NCI-H1436 treated with DMSO at 0.1 percent for 48 hours (cell line): ENCODE data around the gene TARS1.
"Not testable (repeated sequence)": the region's sequence is repeated elsewhere in the genome, so short reads cannot be mapped to it uniquely, and the experiment has no call there.

Source experiments
- DNase-seq: peaks from one replicate; lab custom pipeline; 2025; lab: John Stamatoyannopoulos, UW

TARS1 gene

DNA sequence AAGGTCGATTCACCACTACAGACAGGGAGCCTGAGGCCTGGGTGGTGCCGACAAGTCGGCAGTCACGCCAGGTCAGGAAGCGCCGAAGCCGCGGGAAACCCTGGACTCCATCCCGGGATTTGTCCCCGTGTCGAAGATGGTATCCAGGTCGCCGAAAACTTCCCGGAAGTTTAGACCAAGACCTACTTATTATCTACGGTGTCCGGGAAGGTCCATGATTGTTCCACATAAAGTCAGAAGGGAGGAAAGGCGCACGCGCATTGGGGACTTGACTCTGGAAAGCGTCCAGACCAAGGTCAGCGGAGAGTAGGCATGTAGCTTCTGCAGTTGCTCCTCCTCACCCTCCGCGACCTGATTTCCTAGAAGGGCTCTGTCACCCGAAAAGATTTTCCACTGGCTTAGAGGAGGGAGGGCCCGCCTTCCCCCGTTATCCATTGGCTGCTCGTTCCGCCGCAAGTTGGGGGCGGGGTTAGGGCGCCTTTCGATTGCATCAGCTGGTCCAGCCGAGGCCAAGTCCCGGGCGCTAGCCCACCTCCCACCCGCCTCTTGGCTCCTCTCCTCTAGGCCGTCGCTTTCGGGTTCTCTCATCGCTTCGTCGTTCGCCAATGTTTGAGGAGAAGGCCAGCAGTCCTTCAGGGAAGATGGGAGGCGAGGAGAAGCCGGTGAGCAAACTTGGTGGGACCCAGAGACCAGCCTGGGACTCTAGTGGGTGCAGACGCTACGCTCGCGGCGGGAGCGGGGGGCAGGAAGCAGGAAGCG lies at the start of gene TARS1:
Gene TARS1 (plus strand): TSS at position 484 of the 759 bp plus-strand sequence. CDS start 122 bp downstream, at position 606.
- DNase-seq, result peak; percentile 97

DNA sequence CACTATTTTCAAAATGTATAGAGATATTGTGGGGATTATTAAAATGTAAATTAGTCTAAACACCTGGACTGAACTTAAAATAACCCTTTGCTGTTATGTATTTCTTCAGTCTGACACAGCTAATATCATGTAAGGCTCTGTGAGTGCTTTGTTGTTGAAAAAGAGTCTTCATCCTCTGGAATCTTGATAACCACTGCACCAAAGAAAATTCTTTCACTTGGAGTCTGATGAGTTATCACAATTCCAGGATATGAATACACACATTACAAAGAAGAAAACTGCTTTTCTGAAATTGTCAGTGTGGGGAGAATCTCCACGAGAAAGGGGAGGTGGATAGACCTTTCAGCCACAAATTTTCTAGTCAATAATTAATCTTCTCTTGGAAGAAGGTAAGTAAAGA lies 42.3 kb upstream of the TARS1 start:
- no peak for DNase-seq

GRCh38 chr5:33400675-33401074 lies 40.1 kb upstream of the TARS1 start:
- no peak for DNase-seq

DNA sequence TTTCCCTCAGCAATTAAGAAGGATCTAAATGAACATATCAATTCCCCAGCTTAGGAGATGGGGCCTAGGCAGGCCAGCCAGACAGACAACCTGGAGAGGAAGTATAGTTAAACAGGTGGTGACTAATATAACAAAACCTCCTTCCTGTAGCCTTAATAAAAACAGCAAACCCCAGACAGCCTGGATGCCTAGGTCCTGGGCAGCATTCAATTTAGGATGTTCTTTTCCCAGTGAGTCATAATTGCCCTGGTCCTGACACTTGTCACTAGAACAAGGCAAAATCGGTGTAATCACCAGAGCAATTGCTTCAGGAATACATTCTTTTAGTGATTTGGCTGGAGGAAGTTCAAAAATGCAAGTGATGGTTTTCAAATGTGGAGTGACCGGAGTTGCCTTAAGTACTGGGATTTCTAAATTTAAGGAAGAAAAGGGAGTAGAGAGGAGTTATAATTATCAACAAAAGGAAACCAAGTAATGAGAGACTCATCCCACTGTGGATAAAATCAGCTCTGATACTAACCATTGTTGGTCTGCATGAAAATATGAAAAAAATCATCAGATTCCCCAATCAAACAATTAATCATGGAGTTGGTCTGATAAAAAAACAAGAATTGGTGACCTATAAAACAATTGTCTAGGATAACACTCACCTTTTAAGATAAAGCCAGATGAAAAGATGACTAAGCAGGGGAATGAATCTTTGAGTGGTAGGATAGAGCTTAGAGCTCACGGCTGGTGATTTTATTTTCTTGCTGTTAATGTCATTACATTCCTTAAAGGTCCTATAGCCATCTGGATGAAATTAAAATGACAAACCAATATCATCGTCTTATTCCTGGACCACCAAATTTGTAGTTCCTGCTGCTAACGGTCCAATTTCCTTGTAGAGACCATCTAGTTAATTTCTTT lies 39.0 kb upstream of the TARS1 start:
- no peak for DNase-seq

- DNase-seq, result no peak
Observed at GRCh38 chr5:33403187-33403586, 37.6 kb upstream of the TARS1 start.

DNA sequence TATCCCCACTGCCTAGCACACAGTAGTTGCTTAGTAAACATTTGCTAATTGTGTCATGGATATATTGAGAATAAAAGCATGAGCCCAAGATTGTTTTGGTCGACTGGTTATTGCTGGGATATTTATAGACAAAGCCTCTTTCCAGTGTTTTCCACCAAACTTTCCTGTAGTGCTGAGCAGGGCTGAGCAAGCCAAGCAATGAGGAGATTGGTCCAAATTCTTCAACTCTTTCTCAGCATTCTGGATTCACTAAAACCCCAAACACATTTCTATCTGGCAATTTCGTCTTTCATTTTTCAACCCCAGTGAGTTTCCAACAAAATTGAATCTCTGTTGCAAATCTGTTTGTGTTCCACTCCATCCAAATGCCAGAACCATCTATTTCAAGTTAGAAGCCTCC lies 31.9 kb upstream of the TARS1 start:
- DNase-seq, result no peak

DNA sequence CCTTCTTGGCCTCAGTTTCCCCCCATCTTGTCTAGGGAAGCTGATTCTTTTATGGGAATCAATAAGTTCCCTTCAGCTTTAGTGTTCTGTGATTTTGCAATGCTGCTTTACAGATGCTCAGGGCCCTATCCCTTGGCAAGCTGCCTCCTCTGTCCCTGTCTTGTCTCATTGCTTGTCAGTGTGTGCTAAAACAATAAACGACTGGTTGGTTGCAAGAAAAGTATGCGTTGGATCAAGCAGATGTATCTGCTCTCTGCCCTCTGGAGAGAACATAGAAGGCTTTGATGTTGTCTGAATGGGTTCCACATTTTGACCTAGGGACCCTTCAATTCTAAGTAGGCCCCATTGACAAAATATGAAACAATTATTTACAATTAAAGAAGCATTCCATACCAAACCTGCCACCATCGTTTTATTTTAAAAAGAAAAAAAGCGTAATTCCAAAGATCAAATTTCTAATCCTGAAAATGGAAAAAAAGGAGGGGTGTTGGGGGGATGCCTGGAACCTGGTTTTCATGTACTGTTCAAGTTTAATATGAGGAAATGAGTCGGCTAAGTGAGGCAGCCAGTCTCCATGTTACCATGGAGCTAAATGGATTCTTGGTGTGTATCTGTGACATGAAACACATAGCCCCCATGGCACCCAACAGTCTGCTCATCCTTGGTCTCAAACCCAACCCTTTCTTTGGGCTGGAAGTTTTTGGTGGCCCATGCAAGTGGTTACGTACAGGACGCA lies 31.2 kb upstream of the TARS1 start:
- DNase-seq, result no peak

- DNase-seq, result no peak
Observed at GRCh38 chr5:33410221-33410620, 30.5 kb upstream of the TARS1 start.

DNA sequence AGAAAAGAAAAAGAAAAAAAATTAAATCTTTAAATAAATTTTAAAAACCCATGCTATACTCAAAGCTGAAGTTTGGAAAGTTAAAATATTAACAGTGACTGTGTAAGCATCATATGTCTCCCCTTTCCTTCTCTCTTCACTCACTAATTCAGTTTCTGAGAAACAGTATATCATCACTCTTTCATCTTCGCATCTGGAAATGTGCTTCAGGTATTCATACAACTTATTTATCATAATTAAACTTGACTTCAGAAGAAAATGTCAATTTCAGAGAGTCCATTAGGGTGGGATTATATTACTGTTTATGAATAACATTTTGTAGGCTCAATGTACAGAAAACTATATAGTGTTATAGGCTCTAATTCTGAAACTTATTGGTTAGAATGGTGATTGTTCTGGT lies 29.3 kb upstream of the TARS1 start:
- DNase-seq, result no peak

DNA sequence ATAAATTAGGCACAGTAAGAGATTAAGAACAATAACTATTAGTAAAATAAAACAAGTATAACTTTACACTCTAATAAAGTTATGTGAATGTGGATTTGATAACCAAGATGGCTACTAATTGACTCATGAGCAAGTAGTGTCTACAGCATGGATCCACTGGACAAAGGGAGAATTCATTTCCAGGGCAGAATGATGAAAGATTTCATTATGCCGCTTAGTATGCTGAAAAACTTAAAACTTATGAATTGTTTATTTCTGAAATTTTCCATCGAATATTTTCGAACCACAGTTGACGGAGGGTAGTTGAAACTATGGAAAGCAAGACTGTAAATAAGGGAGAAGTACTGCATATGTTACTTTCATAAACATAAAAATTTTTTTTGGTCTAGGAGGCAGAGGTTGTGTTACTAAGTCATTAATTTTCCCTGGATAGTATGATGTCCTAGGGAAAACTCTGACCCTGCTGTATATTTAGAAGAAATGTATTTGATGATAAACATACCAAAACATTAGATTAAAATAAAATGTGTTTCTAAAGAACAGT lies 24.9 kb upstream of the TARS1 start:
- no peak for DNase-seq

DNA sequence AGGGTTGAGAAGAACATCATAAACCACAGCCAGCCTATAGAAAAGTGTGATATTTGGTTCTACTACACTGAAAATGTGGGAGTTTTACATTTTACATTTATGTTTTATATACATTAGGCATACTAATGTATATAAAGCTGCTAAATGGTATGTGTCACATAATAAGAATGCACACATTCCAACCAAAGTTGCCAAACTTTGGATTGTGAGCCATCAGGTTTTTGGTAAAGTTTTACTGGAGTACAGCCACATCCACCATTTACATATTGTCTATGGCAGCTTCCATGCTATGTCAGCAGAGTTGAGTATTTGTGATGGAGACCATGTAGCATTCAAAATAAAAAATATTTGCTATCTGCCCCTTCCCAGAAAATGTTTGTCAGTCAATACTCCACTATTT lies 23.1 kb upstream of the TARS1 start:
- DNase-seq, result no peak

DNA sequence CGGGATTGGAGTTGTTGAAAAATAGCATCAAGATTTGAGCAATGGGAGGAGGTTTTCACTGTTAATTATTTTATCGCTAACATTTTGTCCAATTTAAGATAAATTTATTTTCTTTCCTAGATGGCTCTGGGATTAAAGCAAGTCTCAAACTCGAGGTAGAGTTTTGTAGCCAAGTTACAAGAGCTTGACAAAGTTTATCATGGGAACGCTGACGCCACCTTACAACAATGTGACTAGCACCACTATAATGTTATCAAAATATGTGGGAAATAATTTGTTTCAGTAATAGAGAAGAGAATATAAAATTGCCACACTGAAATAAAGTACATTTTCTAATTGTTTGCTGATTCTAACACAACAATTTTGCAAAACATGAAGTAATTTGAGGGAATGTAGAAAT lies 19.8 kb upstream of the TARS1 start:
- no peak for DNase-seq

- DNase-seq, result no peak
Observed at GRCh38 chr5:33422191-33422590, 18.6 kb upstream of the TARS1 start.

DNA sequence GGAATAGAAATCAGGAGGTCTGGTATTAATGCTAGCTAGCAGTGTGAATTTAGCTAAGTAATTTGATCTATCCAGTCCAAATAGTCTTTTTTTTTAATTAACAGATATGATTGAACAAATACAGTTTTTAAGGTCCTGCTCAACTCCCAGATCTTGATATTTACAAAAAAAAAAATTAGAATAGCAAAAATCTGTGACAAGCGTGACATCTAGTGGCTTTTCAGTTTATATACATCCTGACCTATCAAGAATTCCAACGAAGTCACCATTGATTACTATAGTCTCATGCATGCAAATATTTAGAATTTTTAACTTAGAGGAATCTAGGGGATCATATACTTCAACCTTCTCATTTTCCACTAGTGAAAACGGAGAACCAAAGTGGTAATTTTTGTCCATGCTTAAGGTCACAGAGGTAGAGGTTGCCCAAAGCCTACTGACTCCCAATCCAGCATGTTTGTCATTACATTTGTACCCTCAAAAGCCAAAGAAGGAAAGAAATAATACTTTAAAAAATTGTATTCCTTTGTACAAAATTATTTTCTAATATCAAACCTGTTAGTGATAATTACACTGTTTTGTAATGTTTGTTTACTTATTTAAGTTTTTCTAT lies 17.6 kb upstream of the TARS1 start:
- DNase-seq, result no peak

- no peak for DNase-seq
Observed at GRCh38 chr5:33425314-33425713, 15.5 kb upstream of the TARS1 start.

DNA sequence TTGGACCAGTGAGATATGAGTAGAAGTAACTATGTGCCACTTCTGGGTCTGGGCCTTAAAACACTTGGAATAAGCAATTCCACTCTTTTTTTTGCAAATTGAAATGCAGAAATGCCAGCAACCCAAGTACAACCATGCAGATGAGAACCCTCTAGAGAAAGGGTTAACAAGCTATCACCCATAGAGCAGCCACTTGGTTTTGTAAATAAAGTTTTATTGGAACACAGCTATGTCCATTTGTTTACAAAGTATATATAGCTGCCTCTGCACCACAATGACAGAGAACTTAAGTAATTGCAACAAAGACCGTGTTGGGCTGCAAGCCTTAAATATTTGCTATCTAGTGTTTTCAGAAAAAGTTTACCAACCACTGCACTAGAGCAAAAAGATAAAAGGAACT lies 9.8 kb upstream of the TARS1 start:
- DNase-seq, result no peak

- no peak for DNase-seq
Observed at GRCh38 chr5:33432656-33433055, 8.1 kb upstream of the TARS1 start.

DNA sequence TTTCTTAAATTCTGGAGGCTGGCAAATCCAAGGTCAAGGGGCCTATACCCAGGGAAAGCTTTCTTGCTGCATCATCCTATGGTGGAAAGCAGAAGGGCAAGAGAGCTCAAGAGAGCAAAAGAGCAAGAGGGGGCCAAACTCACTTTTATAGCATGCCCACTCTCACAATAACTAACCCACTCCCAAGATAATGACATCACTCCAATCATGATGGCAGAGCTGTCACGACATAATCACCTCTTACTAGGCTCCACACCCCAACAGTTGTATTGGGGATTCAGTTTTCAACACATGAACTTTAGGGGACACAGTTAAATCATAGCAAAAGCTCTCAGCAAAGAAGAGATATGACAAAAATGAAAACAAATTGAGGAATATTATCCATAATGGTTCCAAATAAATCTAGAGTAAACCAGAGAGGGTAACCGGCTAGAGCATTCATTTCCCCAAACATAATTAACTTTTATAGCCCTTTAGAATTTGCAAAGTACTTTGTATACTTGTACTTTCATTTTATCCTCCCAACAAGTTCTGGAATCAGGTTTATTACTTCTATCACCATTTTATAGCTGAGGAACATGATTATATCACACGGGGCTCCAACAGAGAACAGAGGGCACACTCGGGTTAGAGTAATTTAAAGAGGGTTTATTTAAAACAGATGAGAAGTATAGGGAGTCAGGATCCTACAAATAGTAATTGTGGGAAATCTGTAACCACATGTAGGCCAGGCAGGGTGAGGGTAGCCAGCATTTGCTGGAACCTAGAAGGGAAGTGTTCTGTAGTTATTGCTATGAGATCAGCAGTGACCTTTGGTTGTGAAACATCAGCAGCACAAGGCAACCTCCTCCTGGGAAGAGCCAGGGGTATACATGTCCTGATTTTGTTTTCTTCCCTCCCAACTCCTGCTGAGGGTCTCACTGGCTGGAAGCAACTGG lies 7.2 kb upstream of the TARS1 start:
- no peak for DNase-seq

GRCh38 chr5:33435893-33436490 lies 4.8 kb upstream of the TARS1 start:
- DNase-seq, result not testable (repeated sequence)

DNA sequence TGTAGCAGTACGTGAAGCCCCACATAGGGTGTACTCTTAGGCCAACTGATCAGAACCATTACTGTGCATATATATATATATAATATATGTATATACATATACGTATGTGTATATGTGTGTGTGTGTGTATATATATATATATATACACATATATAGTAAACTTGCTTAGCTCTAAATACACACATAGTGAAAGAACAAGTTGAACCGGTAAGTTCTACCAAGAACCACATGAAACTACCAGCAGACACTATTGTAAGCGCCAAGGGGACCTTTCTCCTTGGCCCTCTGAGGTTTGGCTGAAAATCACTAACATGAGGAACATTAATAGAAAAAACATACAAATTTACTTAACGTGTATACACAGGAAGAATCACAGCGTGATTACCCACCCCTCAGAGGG lies 1.8 kb upstream of the TARS1 start:
- no peak for DNase-seq
